ENCODE results near the gene SPSB1.

DNA sequence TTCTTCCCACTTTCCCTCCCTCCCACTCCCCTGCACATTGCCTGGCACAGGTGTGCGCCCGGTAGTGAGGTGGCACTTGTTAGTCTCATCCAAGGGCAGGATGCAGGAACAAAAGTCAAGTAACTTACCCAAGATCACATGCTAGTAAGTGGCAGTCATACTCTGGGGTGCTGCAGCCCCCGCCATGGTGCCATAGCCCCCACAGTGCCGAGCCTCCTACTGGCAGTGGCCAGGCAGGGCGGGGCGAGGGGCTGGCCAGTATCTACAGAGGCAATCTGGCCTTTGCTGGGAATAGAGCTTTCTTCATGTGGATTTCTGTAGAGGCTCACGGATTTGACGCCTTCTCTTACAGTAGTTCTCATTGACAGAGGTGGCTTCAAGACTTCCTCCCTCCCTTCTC, 31.2 kb upstream of the SPSB1 start:
- no peak for TF ChIP-seq POLR2A (IDR thresholded peaks at IDR 0.05; ENCODE audit: low read depth, low read length)
- TF ChIP-seq, protein P1, sequence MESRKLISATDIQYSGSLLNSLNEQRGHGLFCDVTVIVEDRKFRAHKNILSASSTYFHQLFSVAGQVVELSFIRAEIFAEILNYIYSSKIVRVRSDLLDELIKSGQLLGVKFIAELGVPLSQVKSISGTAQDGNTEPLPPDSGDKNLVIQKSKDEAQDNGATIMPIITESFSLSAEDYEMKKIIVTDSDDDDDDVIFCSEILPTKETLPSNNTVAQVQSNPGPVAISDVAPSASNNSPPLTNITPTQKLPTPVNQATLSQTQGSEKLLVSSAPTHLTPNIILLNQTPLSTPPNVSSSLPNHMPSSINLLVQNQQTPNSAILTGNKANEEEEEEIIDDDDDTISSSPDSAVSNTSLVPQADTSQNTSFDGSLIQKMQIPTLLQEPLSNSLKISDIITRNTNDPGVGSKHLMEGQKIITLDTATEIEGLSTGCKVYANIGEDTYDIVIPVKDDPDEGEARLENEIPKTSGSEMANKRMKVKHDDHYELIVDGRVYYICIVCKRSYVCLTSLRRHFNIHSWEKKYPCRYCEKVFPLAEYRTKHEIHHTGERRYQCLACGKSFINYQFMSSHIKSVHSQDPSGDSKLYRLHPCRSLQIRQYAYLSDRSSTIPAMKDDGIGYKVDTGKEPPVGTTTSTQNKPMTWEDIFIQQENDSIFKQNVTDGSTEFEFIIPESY (IDR thresholded peaks at IDR 0.05), result no peak
- TF ChIP-seq, protein P2, sequence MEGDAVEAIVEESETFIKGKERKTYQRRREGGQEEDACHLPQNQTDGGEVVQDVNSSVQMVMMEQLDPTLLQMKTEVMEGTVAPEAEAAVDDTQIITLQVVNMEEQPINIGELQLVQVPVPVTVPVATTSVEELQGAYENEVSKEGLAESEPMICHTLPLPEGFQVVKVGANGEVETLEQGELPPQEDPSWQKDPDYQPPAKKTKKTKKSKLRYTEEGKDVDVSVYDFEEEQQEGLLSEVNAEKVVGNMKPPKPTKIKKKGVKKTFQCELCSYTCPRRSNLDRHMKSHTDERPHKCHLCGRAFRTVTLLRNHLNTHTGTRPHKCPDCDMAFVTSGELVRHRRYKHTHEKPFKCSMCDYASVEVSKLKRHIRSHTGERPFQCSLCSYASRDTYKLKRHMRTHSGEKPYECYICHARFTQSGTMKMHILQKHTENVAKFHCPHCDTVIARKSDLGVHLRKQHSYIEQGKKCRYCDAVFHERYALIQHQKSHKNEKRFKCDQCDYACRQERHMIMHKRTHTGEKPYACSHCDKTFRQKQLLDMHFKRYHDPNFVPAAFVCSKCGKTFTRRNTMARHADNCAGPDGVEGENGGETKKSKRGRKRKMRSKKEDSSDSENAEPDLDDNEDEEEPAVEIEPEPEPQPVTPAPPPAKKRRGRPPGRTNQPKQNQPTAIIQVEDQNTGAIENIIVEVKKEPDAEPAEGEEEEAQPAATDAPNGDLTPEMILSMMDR (IDR thresholded peaks at IDR 0.05 in 2 of 3, conservative IDR thresholded peaks at IDR 0.05 in 1 of 3; ENCODE audit: control insufficient read depth in 2 of 3, extremely low read depth in 1 of 3, insufficient read depth in 1 of 3, low read depth in 3 of 3, low read length in 3 of 3), result no peak
- TF ChIP-seq, protein P3, sequence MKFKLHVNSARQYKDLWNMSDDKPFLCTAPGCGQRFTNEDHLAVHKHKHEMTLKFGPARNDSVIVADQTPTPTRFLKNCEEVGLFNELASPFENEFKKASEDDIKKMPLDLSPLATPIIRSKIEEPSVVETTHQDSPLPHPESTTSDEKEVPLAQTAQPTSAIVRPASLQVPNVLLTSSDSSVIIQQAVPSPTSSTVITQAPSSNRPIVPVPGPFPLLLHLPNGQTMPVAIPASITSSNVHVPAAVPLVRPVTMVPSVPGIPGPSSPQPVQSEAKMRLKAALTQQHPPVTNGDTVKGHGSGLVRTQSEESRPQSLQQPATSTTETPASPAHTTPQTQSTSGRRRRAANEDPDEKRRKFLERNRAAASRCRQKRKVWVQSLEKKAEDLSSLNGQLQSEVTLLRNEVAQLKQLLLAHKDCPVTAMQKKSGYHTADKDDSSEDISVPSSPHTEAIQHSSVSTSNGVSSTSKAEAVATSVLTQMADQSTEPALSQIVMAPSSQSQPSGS (IDR thresholded peaks at IDR 0.05; ENCODE audit: low read length), result no peak
- TF ChIP-seq EZH2 (IDR thresholded peaks at IDR 0.05; ENCODE audit: borderline replicate concordance, control insufficient read depth, low read depth, low read length), result no peak
- TF ChIP-seq NFYB (IDR thresholded peaks at IDR 0.05; ENCODE audit: insufficient read depth, low read depth, low read length), result no peak
- TF ChIP-seq ZNF274 (IDR thresholded peaks at IDR 0.05; ENCODE audit: insufficient read depth, insufficient read length), result no peak
- TF ChIP-seq FOS (IDR thresholded peaks at IDR 0.05; ENCODE audit: borderline replicate concordance, extremely low read depth, insufficient read length), result no peak
- TF ChIP-seq, protein P4, sequence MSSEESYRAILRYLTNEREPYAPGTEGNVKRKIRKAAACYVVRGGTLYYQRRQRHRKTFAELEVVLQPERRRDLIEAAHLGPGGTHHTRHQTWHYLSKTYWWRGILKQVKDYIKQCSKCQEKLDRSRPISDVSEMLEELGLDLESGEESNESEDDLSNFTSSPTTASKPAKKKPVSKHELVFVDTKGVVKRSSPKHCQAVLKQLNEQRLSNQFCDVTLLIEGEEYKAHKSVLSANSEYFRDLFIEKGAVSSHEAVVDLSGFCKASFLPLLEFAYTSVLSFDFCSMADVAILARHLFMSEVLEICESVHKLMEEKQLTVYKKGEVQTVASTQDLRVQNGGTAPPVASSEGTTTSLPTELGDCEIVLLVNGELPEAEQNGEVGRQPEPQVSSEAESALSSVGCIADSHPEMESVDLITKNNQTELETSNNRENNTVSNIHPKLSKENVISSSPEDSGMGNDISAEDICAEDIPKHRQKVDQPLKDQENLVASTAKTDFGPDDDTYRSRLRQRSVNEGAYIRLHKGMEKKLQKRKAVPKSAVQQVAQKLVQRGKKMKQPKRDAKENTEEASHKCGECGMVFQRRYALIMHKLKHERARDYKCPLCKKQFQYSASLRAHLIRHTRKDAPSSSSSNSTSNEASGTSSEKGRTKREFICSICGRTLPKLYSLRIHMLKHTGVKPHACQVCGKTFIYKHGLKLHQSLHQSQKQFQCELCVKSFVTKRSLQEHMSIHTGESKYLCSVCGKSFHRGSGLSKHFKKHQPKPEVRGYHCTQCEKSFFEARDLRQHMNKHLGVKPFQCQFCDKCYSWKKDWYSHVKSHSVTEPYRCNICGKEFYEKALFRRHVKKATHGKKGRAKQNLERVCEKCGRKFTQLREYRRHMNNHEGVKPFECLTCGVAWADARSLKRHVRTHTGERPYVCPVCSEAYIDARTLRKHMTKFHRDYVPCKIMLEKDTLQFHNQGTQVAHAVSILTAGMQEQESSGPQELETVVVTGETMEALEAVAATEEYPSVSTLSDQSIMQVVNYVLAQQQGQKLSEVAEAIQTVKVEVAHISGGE (CRISPR knock-in tag; IDR thresholded peaks at IDR 0.05), result no peak
- TF ChIP-seq JUNB (IDR thresholded peaks at IDR 0.05), result no peak

Measured in GM12878 (cell line).